Upper lobe of right lung (tissue), 1 donor: Measurements from ENCODE around the gene VWC2. TPM values are rescaled to one million over a fixed set of nuclear protein-coding genes. Genes with fewer than 3 reads are reported as not detected.

ENCODE experiments used
- ATAC-seq: fragments of 200-7000 bp; cut with Tn5 transposase; one replicate; pipeline ENCODE4 v1.9.1; 2020; ENCODE audit warnings: mild to moderate bottlenecking, moderate library complexity
- DNase-seq: peaks from one replicate; pipeline ENCODE4 v3.0.0-alpha.2; 2020
- H3K27ac ChIP-seq: fragments of 200-600 bp; one replicate; pipeline ENCODE4 v1.8.0; 2022
- H3K27me3 ChIP-seq: fragments of 200-600 bp; one replicate; pipeline ENCODE4 v1.8.0; 2022; ENCODE audit warnings: mild to moderate bottlenecking
- H3K36me3 ChIP-seq: fragments of 200-600 bp; one replicate; pipeline ENCODE4 v1.8.0; 2022
- H3K4me1 ChIP-seq: fragments of 200-600 bp; one replicate; pipeline ENCODE4 v1.8.0; 2022
- H3K4me3 ChIP-seq: fragments of 200-600 bp; one replicate; pipeline ENCODE4 v1.8.0; 2022; ENCODE audit warnings: mild to moderate bottlenecking
- H3K9me3 ChIP-seq: fragments of 200-600 bp; one replicate; pipeline ENCODE4 v1.8.0; 2022
- CTCF ChIP-seq: fragments of 200-600 bp; IDR thresholded peaks from one replicate; pipeline ENCODE4 v1.8.0; 2022; ENCODE audit warnings: antibody characterized with exemption
- intact Hi-C: fragments of 100-400 bp; cut with DNase I; formaldehyde crosslinking; loops from one replicate; pipeline ENCODE4 v1.11.0; 2022
- total RNA-seq: library from RNA; stranded (reverse); fragmentation: NEBNext Ultra II Directional; extraction: Animal tissue kit (Norgen Biotek cat#: 25700); gene quantifications from one replicate; pipeline ENCODE4 v1.2.1, GENCODE V29; 2021
- donor health status: DM: no; HTN: yes; CAD: no; lungs with severe emphysema.

VWC2 gene
- total RNA-seq, 1 donor from 2014 or later: 0.23 TPM

GRCh38 chr7:49766966-49767365, 6.5 kb upstream of the VWC2 start:
- no peak for TF ChIP-seq CTCF
- no peak for ATAC-seq
- no peak overlapping the region for H3K27ac ChIP-seq
- H3K4me1 ChIP-seq: no peaks in the 10 kb centered on the region
- H3K4me3 ChIP-seq: no peak overlapping the region
- no peaks in the 10 kb centered on the region for H3K9me3 ChIP-seq
- intact Hi-C loops: no loop called here
- peaks cover 3% of the 10 kb centered on the region for H3K27me3 ChIP-seq
- no peak for DNase-seq
- H3K36me3 ChIP-seq: no peaks in the 10 kb centered on the region

DNA sequence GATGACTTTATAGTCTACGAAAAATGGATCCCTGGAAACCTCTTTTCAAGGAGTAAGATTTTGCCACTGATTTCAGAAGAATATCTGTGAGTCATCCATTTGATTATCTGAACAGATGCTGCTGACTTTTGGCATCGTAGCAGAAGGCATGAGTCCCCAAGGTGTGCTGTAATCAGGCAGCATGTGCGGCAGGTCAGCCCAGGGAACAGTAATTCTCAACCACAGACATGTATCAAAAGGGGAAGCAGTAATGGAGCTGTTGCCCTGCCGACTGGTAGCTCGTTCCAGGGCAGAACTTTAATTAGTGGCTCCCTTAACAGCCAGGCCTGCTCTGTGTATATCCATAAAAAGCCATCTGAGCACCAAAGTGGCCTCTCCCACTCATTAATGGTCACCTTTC, 5.7 kb upstream of the VWC2 start:
- Histone ChIP-seq H3K4me1 (no peaks in the 10 kb centered on the region), H3K27ac (no peak overlapping the region), H3K9me3 (no peaks in the 10 kb centered on the region), H3K27me3 (peaks cover 11% of the 10 kb centered on the region), H3K4me3 (no peak overlapping the region), H3K36me3 (no peaks in the 10 kb centered on the region)
- ATAC-seq (no peak), DNase-seq (no peak)
- no peak for TF ChIP-seq CTCF
- intact Hi-C loops: no loop called here

DNA sequence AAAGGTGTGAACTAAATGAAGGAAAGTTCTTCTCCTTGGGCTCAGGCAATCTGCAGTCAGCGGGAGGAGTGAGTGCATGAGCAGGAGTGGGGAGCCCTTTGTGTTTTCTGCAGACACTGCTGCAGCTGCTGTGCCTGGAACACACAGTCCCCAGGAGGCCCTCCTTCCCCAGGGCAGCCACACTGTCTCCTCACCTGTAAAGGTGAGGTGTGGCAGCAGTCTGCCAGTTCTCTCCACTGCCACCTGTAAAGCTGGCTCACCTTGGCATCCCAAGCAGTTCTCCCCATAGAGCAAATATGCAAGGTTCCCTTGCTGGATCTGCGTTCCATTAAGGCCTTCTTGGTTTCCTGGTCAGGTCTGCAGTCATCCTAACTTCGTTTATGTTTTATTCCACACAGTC, 5.2 kb upstream of the VWC2 start:
- Histone ChIP-seq H3K27ac (no peak overlapping the region), H3K27me3 (peaks cover 14% of the 10 kb centered on the region), H3K9me3 (no peaks in the 10 kb centered on the region), H3K36me3 (no peaks in the 10 kb centered on the region), H3K4me3 (no peak overlapping the region), H3K4me1 (no peaks in the 10 kb centered on the region)
- ATAC-seq: peak; percentile 13
- DNase-seq: no peak
- TF ChIP-seq CTCF: no peak
- intact Hi-C loops: no loop called here

DNA sequence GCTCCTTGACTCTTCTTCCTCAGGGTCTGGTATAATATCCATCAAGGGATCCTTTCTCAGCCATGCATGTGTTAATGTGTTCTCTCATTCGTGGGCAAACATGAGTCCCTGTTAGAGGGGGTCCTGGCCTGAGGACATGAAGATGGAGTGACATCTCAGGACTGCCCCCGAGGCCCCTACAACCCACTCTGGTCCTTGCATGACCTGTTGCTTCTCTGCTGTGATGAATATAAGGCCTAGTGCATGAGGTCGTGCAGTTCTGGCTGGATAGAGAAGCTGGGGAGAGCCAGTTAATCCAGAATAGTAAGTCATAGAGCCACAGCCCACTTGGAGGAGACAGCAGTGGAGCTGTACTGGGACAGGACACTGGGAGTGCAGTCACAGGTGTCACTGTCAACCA, 4.6 kb upstream of the VWC2 start:
- no peaks in the 10 kb centered on the region for H3K36me3 ChIP-seq
- no peak for TF ChIP-seq CTCF
- H3K27ac ChIP-seq: no peak overlapping the region
- H3K9me3 ChIP-seq: no peaks in the 10 kb centered on the region
- ATAC-seq: no peak
- no peak for DNase-seq
- H3K4me3 ChIP-seq: no peak overlapping the region
- no peaks in the 10 kb centered on the region for H3K4me1 ChIP-seq
- intact Hi-C loops: no loop called here
- H3K27me3 ChIP-seq: peaks cover 19% of the 10 kb centered on the region

DNA sequence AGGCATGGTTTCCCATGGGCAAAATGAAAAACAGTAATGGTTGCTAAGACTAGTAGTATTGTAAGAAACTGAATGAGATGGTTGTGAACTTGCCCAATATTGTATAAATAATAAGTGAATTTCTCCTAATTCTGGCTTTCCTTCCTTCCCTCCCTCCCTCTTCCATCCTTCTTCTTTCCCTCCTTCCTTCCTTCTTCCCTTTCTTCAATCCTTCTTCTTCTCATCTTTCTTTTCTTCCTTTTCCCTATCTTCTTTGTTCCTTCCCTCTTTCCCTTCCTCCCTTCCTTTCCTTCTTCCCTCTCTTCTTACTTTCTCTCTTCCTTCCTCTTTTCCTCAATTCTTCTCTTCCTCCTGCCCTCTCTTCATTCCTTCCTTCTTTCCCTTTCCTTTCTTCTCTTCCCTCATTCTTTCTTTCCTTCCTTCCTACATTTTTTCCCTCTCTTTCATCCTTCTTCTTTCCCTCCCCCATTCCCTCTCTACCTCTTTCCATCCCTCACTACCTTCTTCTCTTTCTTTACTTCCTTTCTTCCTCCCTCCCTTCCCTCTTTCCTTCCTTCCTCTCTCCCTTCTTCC, 4.1 kb upstream of the VWC2 start:
- Histone ChIP-seq H3K4me3 (no peak overlapping the region), H3K27me3 (peaks cover 24% of the 10 kb centered on the region), H3K36me3 (no peaks in the 10 kb centered on the region), H3K27ac (no peak overlapping the region), H3K9me3 (no peaks in the 10 kb centered on the region), H3K4me1 (no peaks in the 10 kb centered on the region)
- DNase-seq: no peak
- no peak for TF ChIP-seq CTCF
- no peak for ATAC-seq
- intact Hi-C loops: no loop called here

GRCh38 chr7:49770838-49771237, 2.6 kb upstream of the VWC2 start:
- H3K4me3 ChIP-seq: no peak overlapping the region
- no peak for DNase-seq
- H3K9me3 ChIP-seq: no peaks in the 10 kb centered on the region
- peaks cover 38% of the 10 kb centered on the region for H3K27me3 ChIP-seq
- H3K27ac ChIP-seq: no peak overlapping the region
- no peak for TF ChIP-seq CTCF
- H3K4me1 ChIP-seq: no peaks in the 10 kb centered on the region
- intact Hi-C loops: no loop called here
- no peaks in the 10 kb centered on the region for H3K36me3 ChIP-seq
- no peak for ATAC-seq
